Gastroesophageal sphincter (tissue), 3 donors: Measurements from ENCODE around the gene HIP1.

Experiments used
- CTCF ChIP-seq, 4 experiments: fragments of 200-600 bp in 2 of 4; fragments of 450-650 bp in 2 of 4; sonication (generic) in 1 of 4; IDR thresholded peaks; one replicate each; pipeline ENCODE4 v1.5.1; 2017 to 2019; ENCODE audit warnings: antibody characterized with exemption in 4 of 4, mild to moderate bottlenecking in 2 of 4, moderate library complexity in 2 of 4
- POLR2A ChIP-seq, 2 donors: fragments of 450-650 bp; IDR thresholded peaks; one replicate each; pipeline ENCODE4 v1.6.1; 2017; ENCODE audit warnings: antibody characterized with exemption in 2 of 2, mild to moderate bottlenecking in 2 of 2, moderate library complexity in 1 of 2
- POLR2AphosphoS5 ChIP-seq: sonication (generic); formaldehyde crosslinking; IDR thresholded peaks from one replicate; pipeline ENCODE4 v1.6.1; 2017; ENCODE audit warnings: antibody characterized with exemption

GRCh38 chr7:75567948-75568595 is 170.7 kb downstream of the HIP1 start:
- TF ChIP-seq POLR2A (IDR thresholded peaks at IDR 0.05) (no peak), CTCF (IDR thresholded peaks at IDR 0.05) (no peak), POLR2AphosphoS5 (no peak)
